Endothelial cell of umbilical vein (primary cell): Measurements from ENCODE around the gene NANS.

Experiments
- CTCF ChIP-seq, 2 donors: IDR thresholded peaks; 1 replicate in 1 of 2; 2 replicates in 1 of 2; pipeline ENCODE4 v1.5.1; 2011; ENCODE audit warnings: low read length in 2 of 2, mild to moderate bottlenecking in 2 of 2, moderate library complexity in 2 of 2, control low read depth in 1 of 2, inconsistent platforms in 1 of 2, low read depth in 1 of 2; ENCODE audit not compliant: insufficient read depth in 1 of 2; ENCODE audit errors: extremely low read depth in 1 of 2
- EZH2 ChIP-seq: IDR thresholded peaks from 2 replicates; pipeline ENCODE4 v1.6.1; 2012; ENCODE audit warnings: borderline replicate concordance, low read depth, mild to moderate bottlenecking, moderate library complexity, low read length, inconsistent platforms; ENCODE audit not compliant: severe bottlenecking
- MAX ChIP-seq: IDR thresholded peaks from 2 replicates; pipeline ENCODE4 v1.6.1; 2011; ENCODE audit not compliant: insufficient read depth, insufficient read length
- MYC ChIP-seq: IDR thresholded peaks from one replicate; pipeline ENCODE4 v1.6.1; 2011; ENCODE audit warnings: mild to moderate bottlenecking, low read depth, low read length
- POLR2A ChIP-seq: IDR thresholded peaks from 2 replicates; pipeline ENCODE4 v1.6.1; 2012; ENCODE audit warnings: low read depth, mild to moderate bottlenecking, control low read depth, low read length
- POLR2AphosphoS5 ChIP-seq: IDR thresholded peaks from 2 replicates; pipeline ENCODE4 v1.6.1; 2012; ENCODE audit warnings: low read depth, mild to moderate bottlenecking, control low read depth, low read length, moderate library complexity; ENCODE audit not compliant: insufficient read depth

DNA sequence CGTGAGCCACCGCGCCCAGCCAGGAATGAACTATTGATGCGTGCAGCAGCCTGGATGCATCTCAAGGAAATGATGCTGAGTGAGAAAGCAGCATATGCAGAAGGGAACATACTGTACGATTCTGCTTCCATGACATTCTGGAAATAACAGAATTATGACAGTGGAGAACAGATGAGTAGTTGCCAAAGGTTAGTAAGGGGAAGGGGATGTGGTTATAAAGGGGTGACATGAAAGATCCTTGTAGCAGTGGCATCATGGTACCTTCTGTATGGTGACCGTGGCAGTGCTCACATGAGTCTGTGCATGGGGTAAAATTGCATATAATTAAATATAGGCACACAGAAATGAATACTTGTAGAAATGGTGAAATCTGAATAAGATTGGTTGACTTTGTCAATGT, 13.0 kb downstream of the NANS start:
- TF ChIP-seq POLR2AphosphoS5 (no peak), EZH2 (no peak), POLR2A (no peak), MYC (no peak), MAX (no peak), CTCF (IDR thresholded peaks at IDR 0.05; ENCODE audit: extremely low read depth in 1 of 2, insufficient read depth in 1 of 2, low read depth in 1 of 2, low read length in 2 of 2) (no peak)
